NCI-H187 treated with DMSO at 0.1 percent for 48 hours (cell line): ENCODE measurements around the gene MYO5A.
"Not testable (repeated sequence)": the region's sequence is repeated elsewhere in the genome, so short reads cannot be mapped to it uniquely, and the experiment has no call there.

Experiments used
- DNase-seq: peaks from one replicate; lab custom pipeline; 2025; lab: John Stamatoyannopoulos, UW

Gene MYO5A

DNA sequence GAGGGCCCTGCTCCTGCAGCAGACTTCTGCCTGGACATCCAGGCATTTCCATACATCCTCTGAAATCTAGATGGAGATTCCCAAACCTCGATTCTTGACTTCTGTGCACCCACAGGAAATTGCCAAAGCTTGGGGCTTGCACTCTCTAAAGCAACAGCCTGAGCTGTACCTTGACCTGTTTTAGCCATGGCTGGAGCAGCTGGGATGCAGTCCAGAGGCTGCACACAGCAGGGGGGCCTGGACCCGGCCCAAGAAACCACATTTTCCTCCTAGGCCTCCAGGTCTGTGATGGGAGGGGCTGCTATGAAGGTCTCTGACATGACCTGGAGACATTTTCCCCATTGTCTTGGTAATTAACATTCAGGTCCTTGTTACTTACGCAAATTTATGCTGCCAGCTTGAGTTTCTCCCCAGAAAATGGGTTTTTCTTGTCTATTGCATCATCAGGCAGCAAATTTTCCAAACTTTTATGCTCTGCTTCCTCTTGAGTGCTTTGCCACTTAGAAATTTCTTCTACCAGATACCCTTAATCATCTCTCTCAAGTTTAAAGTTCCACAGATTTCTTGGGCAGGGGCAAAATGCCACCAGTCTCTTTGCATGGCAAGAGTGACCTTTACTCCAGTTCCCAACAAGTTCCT is 11.8 kb upstream of the MYO5A start:
- no peak for DNase-seq

DNA sequence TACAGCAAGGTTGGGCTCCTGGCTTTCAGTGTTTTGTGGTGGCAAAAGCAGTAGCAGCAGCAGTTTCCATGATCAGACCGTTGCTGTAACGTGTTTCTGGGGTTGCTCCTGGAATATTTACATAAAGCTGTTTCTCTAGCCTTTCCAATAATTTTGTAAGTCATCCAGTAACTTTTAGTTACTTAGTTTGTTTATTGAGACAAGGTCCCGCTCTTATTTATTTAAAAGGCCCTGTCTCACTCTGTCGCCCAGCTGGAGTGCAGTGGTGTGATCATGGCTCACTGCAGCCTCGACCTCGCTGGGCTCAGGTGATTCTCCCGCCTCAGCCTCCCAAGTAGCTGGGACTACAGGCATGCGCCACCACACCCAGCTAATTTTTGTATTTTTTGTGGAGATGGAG is 8.8 kb upstream of the MYO5A start:
- DNase-seq = no peak

DNA sequence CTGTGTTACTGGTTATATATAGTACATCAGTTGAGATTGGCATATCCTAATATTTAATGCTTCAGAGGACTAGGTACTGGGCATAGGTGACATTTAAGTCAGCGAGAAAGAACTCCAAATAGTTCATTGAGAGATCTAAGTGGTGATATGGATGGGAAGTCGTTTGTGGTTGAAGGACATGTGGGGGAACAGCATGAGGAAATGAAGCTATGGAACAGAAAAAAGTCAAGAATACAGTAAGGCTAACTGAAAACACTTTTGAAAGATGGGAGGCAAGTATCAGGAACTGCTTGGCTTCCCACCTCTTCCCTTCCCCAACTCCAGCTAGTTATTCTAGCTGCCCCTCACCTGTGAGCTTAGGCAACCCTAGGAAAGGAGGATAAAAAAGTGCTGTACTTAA is 3.7 kb upstream of the MYO5A start:
- DNase-seq = no peak

DNA sequence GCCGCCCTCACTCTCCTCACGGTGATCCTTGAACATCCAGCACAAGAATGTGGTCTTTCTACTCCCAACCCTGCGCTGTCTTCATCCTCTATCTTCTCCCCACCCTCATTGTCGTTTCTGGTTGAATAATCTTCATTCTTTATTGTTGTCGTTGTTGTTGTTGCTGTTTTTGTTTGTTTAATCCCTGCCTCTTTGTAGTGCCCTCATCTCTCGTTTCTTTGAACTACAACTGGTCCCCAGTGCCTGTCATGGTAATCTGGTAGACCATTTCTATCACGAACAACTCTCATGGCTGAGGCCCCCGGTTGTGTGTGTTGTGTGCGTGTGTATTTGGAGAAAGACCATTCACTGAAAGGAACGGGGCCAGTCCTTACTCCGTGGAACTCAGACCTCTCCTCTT is 1.3 kb upstream of the MYO5A start:
- DNase-seq = no peak

DNA sequence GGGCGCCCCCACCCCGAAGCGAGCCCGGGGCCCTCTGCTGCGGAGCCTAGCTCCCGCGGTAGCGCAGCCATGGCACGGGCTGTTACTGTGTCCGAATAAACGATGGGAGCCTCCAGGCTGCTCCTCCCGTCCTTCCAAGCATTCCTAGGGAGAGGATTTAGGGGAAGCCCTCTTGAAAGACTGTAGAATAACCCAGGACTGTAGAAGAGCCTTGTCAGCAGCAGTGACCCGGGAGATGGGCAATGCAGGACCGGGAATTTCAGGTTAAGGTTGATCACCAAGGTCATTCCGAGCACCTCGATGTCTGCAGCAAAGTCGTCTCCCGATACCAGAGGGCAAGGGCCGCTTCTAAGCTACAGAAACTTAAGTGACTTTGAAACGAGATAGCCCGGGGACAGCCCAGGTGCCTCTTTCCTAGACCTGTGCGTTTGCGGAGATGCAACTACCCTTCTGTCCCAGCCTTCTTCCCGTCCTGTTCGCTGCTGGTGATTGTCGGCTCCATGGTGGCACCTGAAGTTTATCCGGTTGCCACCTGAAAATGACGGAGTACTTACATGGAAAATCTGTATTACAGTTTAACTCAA is 753 bp upstream of the MYO5A start:
- no peak for DNase-seq

DNA sequence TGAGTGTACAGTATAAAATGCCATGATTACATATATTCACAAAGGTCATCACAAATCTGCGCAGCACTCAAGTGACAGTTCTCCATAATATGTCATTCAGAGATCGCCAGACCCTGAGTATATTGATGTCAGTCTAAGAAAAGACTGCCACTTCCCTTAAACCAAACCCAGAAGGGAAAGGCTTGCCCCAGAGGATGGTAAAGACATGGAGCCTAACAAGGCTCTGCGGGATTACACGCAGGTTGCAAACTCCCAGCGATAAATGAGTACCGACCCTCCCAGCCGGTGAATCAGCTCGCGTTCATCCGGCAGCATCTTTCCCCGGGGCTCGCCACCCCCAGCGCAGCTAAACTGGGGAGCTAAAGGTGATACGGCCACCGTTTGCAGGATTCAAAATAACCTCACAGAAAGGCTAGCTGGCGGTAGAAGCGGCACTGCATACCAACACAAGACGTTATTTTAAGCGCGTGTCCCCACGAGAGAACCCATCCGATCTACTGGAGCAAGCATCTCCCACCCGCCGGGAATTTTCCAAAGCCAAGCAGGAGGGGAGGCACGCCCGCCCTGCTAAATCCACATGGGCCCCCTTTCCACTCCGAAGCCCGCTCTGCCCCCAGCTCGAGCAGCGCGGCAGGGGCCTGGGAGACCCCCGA is 643 bp downstream of the MYO5A start:
- DNase-seq = no peak

DNA sequence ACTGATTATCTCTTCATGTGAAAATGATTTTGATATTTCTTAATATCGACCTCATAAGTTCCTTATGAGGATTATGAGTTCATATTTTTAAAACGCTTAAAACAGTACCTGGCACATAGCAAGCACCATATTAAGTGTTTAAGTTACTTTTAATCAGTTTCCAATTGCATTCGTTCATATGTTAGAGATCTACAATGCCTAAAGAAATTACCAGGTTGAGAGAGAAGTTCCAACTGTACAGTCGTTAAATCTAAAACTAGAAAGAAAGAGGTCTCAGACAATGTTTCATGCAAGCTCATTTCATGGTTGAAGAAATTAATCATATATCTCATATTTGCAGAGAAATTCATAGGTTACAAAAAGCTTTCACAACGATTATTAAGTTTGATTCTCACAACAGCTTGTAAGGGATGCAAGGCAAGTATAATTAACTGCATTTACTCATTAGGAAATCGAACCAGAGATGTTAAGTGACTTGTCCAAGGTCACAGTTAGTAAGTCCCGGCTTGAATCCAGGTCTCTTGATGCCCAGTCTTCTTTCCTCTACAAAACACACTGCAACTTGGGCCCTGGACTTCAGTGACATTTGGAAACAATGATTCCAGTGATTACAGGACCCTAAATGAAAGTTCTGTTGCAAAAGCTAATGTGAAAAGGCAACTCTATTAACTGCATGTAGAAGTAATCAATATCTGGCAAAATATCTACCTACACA is 1.3 kb downstream of the MYO5A start:
- no peak for DNase-seq

DNA sequence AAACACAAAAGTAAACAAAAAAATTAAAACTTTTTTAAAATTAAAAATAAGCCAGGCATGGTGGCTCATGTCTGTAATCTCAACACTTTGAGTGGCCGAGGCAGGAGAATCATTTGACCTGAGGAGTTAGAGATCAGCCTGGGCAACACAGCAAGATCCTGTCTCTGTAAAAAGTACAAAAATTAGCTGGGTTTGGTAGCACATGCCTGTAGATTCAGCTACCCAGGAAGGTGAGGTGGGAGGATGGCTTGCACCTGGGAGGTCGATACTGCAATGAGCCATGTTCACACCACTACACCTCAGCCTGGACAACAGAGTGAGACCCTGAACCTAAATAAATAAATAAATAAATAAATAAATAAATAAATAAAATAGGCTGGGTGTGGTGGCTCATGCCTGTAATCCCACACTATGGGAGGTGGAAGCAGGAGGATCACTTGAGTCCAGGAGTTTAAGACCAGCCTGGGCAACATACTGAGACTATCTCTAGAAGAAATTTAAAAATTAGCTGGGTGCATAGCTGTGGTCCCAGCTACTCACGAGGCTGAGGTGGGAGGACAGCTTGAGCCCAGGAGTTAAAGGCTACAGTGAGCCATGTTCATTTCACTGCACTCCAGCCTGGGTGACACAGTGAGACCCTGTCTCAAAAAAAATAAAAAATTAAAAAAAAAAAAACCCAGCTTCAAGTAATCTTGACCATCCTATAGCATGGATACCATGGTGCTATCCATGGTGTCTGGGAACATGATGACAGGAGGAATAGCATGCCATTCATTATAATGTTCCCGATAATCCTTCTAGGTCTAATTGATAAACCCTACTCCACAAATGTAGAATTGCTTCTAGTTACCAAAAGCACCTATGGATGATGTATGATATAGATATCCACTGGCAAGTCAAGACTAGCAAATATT is 4.2 kb downstream of the MYO5A start:
- DNase-seq = no peak

DNA sequence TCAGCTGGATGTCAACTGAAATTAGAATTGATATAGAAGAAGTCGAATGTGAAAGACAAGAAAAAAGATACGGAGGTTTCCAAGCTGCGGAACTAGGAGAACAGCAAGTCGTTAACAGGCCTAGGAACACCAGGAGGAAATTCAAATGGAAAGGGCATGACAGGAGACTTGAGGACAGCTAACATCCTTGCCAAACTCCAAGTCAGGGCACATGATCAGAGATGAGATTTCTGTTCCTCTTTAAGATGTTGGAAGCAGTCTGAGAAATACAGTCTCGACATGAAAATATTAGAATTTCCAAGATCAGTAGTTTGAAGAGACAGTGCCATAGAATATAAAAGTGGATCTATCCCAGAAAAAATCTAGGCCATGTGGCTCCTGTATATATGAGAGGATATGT is 5.0 kb downstream of the MYO5A start:
- no peak for DNase-seq

- no peak for DNase-seq
Observed at GRCh38 chr15:52523192-52523591, 5.5 kb downstream of the MYO5A start.

- no peak for DNase-seq
Observed at GRCh38 chr15:52521682-52522081, 7.0 kb downstream of the MYO5A start.

DNA sequence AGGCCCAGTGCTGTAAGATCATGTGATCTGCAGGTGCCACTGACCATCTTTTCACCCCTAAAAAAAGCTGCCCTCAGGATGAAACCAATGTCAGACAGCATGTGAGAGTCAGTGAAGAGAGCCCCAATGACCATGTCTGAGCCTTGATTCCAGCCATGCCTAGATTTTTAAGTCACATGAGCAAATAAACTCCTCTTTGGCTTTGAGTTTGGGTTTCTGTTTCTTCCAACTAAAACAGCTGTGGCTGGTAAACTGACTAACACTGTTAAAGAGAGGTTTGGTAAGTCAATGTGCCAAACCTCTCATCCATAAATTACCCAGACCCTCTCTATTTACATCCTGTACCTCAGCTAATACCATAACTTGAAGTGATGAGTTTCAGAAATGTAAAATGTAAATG is 8.3 kb downstream of the MYO5A start:
- no peak for DNase-seq

GRCh38 chr15:52518487-52519371 is 10.0 kb downstream of the MYO5A start:
- DNase-seq = no peak

- no peak for DNase-seq
Observed at GRCh38 chr15:52517014-52517413, 11.7 kb downstream of the MYO5A start.

- DNase-seq = no peak
Observed at GRCh38 chr15:52515343-52515742, 13.3 kb downstream of the MYO5A start.

- DNase-seq = no peak
Observed at GRCh38 chr15:52514482-52514881, 14.2 kb downstream of the MYO5A start.

DNA sequence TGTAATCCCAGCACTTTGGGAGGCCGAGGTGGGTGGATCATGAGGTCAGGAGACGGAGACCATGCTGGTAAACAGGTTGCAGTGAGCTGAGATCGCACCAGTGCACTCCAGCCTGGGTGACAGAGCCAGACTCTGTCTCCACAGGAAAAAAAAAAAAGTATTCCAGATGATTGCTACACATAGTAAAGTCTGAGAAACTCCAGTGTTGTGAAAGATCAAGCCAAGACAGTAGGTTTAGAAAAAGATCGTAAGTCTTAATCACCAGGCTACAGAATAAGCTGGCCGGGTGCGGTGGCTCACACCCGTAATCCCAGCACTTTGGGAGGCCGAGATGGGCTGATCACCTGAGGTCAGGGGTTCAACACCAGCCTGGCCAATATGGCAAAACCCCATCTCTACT is 15.8 kb downstream of the MYO5A start:
- not testable (repeated sequence) for DNase-seq

DNA sequence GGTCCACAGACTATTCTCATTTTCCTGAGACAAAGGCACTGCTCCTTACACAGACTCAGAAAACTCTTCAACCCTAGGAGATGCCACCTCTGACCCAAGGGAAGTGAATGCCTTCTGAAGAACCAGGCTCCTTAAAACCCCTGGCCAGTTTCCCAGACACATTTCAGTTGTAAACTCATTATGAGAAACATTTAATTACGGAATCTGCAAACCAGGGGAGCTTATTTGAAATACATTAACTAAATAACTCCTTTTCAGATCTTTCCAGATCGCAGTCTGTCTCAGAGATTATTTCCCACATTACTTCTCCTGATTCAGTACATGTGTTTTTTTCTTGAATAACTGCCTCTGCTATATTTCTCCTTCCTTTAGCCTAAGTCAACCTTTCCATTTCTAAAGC is 17.6 kb downstream of the MYO5A start:
- DNase-seq = no peak

DNA sequence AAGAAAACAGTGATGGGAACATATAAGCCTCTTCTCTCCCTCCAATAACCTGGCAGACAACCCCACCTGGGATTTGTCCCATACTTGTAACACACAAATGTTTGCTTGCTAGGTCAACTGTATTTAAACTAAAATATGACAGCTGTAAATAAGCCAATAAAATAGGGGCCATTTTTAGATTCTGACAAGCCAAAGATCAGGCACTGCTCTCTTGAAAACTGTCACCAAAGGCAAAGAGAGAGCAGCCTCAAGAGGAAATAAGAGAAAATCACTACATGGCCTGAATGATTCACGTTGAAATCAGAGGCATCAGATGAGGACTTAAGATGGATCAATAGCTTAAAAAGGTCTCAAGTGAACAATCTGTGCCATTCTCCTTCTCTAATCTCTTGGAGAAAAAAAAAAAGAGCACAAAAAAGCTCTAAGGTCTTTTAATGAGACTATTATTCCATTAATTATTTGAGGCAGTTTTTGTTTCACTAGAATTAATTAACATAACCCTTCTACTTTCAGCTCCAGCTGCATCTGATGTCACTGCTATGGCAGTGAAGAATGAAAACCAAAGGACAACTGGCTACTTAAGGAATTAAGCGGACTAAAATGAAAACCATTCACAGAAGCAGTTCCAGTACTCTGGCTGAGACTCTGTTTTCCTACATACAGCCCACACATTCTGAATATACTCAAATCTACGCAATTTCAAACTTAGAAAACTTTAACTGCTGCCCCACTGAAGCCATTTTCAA is 19.0 kb downstream of the MYO5A start:
- DNase-seq = no peak

- no peak for DNase-seq
Observed at GRCh38 chr15:52506549-52506948, 22.1 kb downstream of the MYO5A start.
